ENCODE measurements around the gene ELOVL1. TPM values are rescaled to one million over a fixed set of nuclear protein-coding genes. Genes with fewer than 3 reads are reported as not detected.
"Not testable (repeated sequence)": the region's sequence is repeated elsewhere in the genome, so short reads cannot be mapped to it uniquely, and the experiment has no call there.

The ELOVL1 gene
- polyA plus RNA-seq, 1 donor, result 68.7 TPM

DNA sequence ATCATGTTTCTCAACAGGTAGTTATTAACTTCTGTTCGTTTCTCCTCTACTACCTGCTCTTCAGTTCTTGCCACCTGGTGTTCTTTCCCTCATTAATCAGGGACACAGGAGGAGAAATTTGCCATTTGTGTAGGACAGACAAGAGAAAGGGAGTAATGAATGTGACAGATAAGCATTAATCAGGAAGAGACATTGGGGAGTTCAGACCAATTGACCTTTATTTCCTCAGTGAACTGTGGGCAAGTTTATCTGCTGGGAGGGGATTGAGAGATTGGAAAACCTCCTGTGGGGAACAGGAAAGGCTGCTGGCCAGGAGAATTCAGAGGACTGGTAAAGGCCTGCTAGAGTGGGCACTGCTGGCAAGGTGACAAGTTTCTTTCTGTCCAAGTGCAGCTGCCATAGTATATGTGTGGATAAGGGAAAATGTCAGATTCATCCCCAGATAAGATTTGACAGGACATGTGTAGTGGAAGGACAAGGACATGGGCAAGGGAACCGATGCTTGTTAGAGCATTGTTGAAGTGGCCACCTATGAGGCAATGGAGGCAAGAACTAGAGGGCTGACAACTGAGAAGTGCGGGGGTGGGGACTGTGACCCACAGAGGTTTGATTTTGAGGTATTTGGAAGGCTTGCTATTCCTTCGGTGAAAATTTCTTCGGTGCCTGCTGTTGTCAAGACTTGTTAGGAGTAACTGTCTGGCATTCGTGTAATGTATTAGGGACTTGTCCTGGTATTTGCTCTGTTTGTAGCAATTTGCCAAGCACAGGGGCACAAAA lies 34.5 kb upstream of the ELOVL1 start:
- no peaks in the 10 kb centered on the region for H3K9me3 ChIP-seq (ENCODE audit: control insufficient read depth, low read depth, low read length)
- H3K36me3 ChIP-seq (ENCODE audit: control insufficient read depth, insufficient read depth, low read length), result peaks cover 28% of the 10 kb centered on the region
- no peaks in the 10 kb centered on the region for H3K27me3 ChIP-seq (ENCODE audit: control insufficient read depth, insufficient read depth, low read length)
- no peak overlapping the region for H3K4me3 ChIP-seq (ENCODE audit: low read length)
- no peak for DNase-seq
- peaks cover 6% of the 10 kb centered on the region for H3K4me1 ChIP-seq (ENCODE audit: control insufficient read depth, insufficient read depth, low read length)
- 61% methylated on average over 2 of the region's 6 CpGs for WGBS (ENCODE audit: insufficient coverage, low lambda C conversion rate)
- no peak overlapping the region for H3K27ac ChIP-seq (ENCODE audit: low read length)

DNA sequence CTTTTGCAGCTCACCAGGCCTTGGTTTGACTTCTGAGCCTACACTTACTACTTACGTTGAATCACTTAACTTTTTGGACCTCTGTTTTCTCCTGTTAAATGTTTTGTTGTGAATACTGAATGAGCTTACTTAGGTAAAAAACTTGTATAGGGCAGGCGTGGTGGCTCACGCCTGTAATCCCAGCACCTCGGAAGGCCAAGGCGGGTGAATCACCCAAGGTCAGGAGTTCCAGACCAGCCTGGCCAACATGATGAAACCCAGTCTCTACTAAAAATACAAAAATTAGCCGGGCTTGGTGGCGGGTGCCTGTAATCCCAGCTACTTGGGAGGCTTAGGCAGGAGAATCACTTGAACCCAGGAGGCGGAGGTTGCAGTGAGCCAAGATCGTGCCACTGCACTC lies 32.6 kb upstream of the ELOVL1 start:
- H3K9me3 ChIP-seq (ENCODE audit: control insufficient read depth, low read depth, low read length); DNase-seq; H3K4me1 ChIP-seq (ENCODE audit: control insufficient read depth, insufficient read depth, low read length); H3K27ac ChIP-seq (ENCODE audit: low read length); H3K4me3 ChIP-seq (ENCODE audit: low read length); H3K27me3 ChIP-seq (ENCODE audit: control insufficient read depth, insufficient read depth, low read length): not testable (repeated sequence)
- WGBS (ENCODE audit: insufficient coverage, low lambda C conversion rate), result 100% methylated on average over 3 of the region's 9 CpGs
- H3K36me3 ChIP-seq (ENCODE audit: control insufficient read depth, insufficient read depth, low read length), result peaks cover 26% of the 10 kb centered on the region

DNA sequence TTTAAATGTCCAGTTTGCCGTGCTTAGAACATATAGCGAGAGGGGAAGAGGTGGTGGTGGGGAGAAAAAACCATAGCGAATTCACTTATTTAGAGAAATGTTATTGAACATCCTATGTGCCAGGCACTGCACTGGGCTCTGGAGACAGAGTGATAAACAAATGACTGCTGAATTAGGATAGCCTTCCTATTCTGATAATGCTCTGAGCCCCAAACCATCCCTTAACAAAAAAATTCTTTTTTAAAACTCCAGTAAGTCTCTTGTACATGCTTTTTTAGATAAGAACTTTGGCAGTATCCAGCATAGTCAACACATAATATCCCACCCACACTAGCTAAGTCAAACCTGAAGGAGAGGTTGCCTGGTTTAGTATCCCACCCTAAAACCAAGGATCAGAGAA lies 30.4 kb upstream of the ELOVL1 start:
- Histone ChIP-seq H3K36me3 (ENCODE audit: control insufficient read depth, insufficient read depth, low read length) (peaks cover 10% of the 10 kb centered on the region), H3K9me3 (ENCODE audit: control insufficient read depth, low read depth, low read length) (no peaks in the 10 kb centered on the region), H3K4me1 (ENCODE audit: control insufficient read depth, insufficient read depth, low read length) (no peaks in the 10 kb centered on the region), H3K27ac (ENCODE audit: low read length) (no peak overlapping the region), H3K4me3 (ENCODE audit: low read length) (no peak overlapping the region), H3K27me3 (ENCODE audit: control insufficient read depth, insufficient read depth, low read length) (no peaks in the 10 kb centered on the region)
- DNase-seq, result no peak
- WGBS (ENCODE audit: insufficient coverage, low lambda C conversion rate), result no CpG with 5 or more reads among the region's 3 CpGs

DNA sequence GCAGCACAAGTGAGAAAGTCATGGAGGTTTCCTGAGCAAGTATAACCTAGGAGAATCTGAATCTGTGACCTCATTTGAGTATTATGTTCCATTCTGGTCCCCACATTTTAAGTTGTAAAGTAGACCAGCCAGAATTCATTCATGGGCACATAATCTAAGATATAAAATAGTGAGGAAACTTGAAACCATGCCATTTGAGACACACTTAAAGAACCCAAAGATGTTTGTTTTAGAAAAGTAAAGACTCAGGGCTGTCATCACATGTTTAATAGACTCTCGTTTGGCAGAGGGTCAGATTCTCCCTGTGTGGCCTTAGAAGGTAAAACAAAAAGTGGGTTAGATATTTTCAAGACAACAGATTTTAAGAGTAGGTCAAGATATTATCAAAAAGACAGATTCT lies 28.2 kb upstream of the ELOVL1 start:
- WGBS (ENCODE audit: insufficient coverage, low lambda C conversion rate), result no CpG with 5 or more reads among the region's 1 CpG
- Histone ChIP-seq H3K4me1 (ENCODE audit: control insufficient read depth, insufficient read depth, low read length) (no peaks in the 10 kb centered on the region), H3K27ac (ENCODE audit: low read length) (no peak overlapping the region), H3K36me3 (ENCODE audit: control insufficient read depth, insufficient read depth, low read length) (peaks cover 8% of the 10 kb centered on the region), H3K4me3 (ENCODE audit: low read length) (no peak overlapping the region), H3K9me3 (ENCODE audit: control insufficient read depth, low read depth, low read length) (no peaks in the 10 kb centered on the region), H3K27me3 (ENCODE audit: control insufficient read depth, insufficient read depth, low read length) (no peaks in the 10 kb centered on the region)
- no peak for DNase-seq

DNA sequence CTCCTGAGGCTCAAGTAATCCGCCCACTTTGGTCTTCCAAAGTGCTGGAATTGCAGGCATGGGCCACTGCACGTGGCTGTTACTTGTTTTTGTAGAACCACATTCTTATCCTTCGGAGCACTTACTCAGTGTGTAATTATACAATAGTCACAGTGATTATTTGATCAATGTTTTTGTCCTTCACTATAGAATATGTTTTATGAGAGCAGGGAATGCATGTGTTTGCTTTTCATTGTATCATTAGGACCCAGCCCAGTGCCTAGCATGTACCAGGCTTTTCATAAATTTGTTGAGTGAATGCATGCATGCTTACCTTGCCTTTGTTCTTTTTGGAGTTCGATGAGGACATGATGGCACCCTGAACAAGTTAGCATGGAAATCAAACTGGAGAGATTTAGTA lies 27.7 kb upstream of the ELOVL1 start:
- Histone ChIP-seq H3K9me3 (ENCODE audit: control insufficient read depth, low read depth, low read length) (no peaks in the 10 kb centered on the region), H3K27ac (ENCODE audit: low read length) (no peak overlapping the region), H3K27me3 (ENCODE audit: control insufficient read depth, insufficient read depth, low read length) (no peaks in the 10 kb centered on the region), H3K4me3 (ENCODE audit: low read length) (no peak overlapping the region), H3K4me1 (ENCODE audit: control insufficient read depth, insufficient read depth, low read length) (no peaks in the 10 kb centered on the region), H3K36me3 (ENCODE audit: control insufficient read depth, insufficient read depth, low read length) (peaks cover 8% of the 10 kb centered on the region)
- DNase-seq, result no peak
- WGBS (ENCODE audit: insufficient coverage, low lambda C conversion rate), result no CpG with 5 or more reads among the region's 4 CpGs

DNA sequence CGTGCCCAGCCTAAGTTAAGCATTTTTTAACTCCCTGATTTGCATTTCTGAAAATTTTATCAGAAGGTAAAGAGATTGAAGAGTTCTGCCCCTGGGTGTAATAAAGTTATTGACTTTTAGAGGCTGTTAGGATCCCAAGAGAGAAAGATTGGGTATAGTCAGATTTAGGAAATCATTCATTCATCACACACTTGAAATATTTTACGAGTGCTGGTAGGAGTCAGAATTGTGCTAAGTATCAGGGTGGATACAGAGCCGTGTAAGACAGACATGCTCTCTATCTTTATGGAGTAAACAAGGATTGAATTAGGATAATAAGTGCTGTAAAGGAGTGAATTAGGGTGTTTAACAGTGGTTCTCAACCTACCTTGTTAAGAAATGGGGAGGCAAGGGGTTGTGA lies 24.9 kb upstream of the ELOVL1 start:
- DNase-seq, result no peak
- Histone ChIP-seq H3K4me1 (ENCODE audit: control insufficient read depth, insufficient read depth, low read length) (peaks cover 3% of the 10 kb centered on the region), H3K9me3 (ENCODE audit: control insufficient read depth, low read depth, low read length) (no peaks in the 10 kb centered on the region), H3K4me3 (ENCODE audit: low read length) (no peak overlapping the region), H3K27me3 (ENCODE audit: control insufficient read depth, insufficient read depth, low read length) (no peaks in the 10 kb centered on the region), H3K27ac (ENCODE audit: low read length) (no peak overlapping the region), H3K36me3 (ENCODE audit: control insufficient read depth, insufficient read depth, low read length) (peaks cover 10% of the 10 kb centered on the region)
- WGBS (ENCODE audit: insufficient coverage, low lambda C conversion rate), result 60% methylated on average over 1 of the region's 3 CpGs

DNA sequence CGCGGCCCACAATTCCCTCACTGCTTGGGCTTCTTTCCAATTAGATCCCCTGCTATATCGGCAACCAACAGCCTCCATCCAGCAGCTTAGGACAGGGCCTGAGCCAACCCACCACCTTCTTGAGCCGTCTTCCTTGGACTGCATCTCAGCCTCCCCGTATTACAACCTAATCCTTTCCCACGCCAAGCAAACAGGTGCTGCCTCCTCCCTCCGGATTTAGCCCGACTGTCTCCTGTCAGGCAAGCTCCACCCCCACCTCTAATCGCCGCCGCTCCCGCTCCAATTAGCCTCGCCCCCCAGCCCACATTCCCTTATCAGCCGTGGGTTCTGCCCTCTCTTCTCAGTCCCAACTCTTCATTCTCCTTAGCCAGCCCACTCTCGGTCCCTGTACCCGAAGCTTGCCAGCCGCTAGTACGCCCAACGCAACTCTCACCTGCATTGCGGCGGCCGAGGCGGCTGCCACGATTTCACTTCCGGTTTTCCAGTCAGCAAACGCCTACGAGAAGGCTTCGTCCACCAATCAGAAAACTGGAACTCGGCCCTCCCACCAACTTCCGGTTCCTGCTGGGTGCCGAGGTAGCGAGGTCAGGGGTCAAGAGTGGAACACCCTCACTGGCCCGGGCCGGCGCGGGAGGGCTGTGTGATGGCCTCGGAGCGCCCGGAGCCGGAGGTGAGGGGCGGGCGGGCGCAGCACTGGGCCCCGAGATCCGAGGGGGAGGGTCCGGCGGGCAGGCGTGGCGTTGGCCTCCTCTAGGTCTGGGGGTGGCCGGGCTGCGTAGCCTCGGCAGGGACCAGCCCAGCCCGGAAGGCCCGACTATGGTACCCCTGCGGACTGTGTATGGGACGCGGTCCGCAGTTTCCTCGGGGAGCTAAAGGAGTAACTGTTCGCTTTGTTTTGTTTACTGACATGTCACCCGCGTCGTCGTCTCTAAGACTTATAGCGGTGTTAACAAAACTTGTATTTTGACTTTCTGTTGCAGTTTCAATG lies 21.8 kb upstream of the ELOVL1 start, which contains the start of the genes MED8 and SZT2:
Gene MED8 (minus strand): TSS at position 475 of the 988 bp plus-strand sequence. CDS start 36 bp downstream, at position 439.
Gene SZT2 (plus strand): TSS at position 574 of the 988 bp plus-strand sequence. CDS start 70 bp downstream, at position 644.
- Histone ChIP-seq H3K4me1 (ENCODE audit: control insufficient read depth, insufficient read depth, low read length) (peaks cover 3% of the 10 kb centered on the region), H3K36me3 (ENCODE audit: control insufficient read depth, insufficient read depth, low read length) (peaks cover 33% of the 10 kb centered on the region), H3K9me3 (ENCODE audit: control insufficient read depth, low read depth, low read length) (no peaks in the 10 kb centered on the region), H3K27me3 (ENCODE audit: control insufficient read depth, insufficient read depth, low read length) (no peaks in the 10 kb centered on the region), H3K27ac (ENCODE audit: low read length) (peak within 1 kb of the TSS; percentile 52), H3K4me3 (ENCODE audit: low read length) (peak within 1 kb of the TSS; percentile 72)
- DNase-seq, result peak; percentile 92 to 95
- 0% methylated on average over 3 of the region's 65 CpGs for WGBS (ENCODE audit: insufficient coverage, low lambda C conversion rate)

DNA sequence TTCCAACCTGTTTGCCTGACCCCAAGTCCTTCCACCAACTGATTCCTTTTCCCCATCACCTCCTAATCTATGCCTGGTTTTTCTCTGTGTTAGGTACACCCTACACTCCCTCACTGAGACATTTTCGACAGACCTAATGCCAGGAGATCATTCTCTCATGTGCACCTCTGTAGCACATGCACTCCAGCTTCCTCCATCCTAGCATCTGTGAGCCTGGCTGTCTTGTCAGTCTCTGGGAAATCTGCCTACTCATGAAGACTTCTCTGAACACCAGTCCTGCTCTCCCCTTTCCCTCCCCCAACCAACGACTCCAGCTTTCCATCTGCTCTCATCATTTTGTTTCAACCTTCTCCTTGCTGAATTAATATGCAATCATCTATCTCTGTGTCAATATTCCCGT lies 20.8 kb upstream of the ELOVL1 start:
- no peak for DNase-seq
- H3K4me1 ChIP-seq (ENCODE audit: control insufficient read depth, insufficient read depth, low read length), result peaks cover 3% of the 10 kb centered on the region
- no peaks in the 10 kb centered on the region for H3K27me3 ChIP-seq (ENCODE audit: control insufficient read depth, insufficient read depth, low read length)
- peaks cover 43% of the 10 kb centered on the region for H3K36me3 ChIP-seq (ENCODE audit: control insufficient read depth, insufficient read depth, low read length)
- H3K4me3 ChIP-seq (ENCODE audit: low read length), result peak overlapping the region; percentile 72
- no peak overlapping the region for H3K27ac ChIP-seq (ENCODE audit: low read length)
- WGBS (ENCODE audit: insufficient coverage, low lambda C conversion rate), result 19% methylated on average over 2 of the region's 3 CpGs
- H3K9me3 ChIP-seq (ENCODE audit: control insufficient read depth, low read depth, low read length), result no peaks in the 10 kb centered on the region

DNA sequence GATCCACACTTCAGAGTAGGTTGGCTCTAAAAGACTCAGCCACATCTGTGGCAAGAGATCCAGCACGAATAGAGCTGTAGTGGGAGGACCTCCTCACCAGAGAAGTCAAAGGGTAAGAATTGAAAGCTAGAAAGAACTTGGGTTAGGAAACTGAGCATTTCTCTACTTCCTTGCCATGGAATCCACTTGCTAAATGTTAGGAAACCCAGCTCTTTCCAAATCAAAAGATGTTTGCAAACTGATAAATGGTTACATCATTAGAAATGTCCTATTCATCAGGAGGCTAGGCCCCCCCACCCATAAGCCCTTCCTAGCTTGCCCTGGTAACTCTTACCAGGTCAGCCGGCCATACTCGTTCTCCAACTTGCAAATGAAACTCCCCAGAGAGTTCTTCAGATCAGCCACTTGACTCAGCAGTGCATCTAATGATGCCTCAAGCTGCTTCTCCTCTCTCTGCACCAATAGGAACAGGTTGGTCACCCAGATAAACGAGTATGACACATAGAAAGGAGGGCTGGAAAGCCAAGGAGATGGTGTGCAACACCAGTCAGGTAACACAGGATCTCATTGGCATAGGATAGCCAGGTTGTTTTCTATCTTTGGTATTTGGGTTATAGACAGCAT lies 20.3 kb upstream of the ELOVL1 start:
- no peak overlapping the region for H3K27ac ChIP-seq (ENCODE audit: low read length)
- whole genome bisulfite sequencing (ENCODE audit: insufficient coverage, low lambda C conversion rate), result 100% methylated on average over 1 of the region's 4 CpGs

DNA sequence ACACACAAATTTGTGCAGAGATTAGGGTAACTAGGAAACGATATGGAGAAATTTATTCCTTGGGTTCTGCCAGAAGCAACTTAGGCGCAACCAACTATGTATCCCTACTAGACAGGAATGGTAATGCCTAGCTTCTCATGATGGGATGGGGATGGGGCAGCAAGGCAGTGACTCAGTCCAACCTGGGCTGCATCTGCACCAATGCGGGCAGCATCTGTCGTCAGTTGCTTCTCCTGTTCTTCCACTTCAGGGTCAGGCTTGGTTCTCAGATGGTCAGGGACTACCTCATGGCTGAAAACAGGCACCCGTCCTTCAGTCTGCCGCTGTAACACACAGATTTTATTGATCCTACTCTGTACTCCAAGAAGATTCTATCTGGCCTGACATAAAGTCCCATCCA lies 18.9 kb upstream of the ELOVL1 start:
- no peak overlapping the region for H3K27ac ChIP-seq (ENCODE audit: low read length)
- H3K4me3 ChIP-seq (ENCODE audit: low read length), result no peak overlapping the region
- no peaks in the 10 kb centered on the region for H3K27me3 ChIP-seq (ENCODE audit: control insufficient read depth, insufficient read depth, low read length)
- H3K4me1 ChIP-seq (ENCODE audit: control insufficient read depth, insufficient read depth, low read length), result peaks cover 3% of the 10 kb centered on the region
- no peak for DNase-seq
- no peaks in the 10 kb centered on the region for H3K9me3 ChIP-seq (ENCODE audit: control insufficient read depth, low read depth, low read length)
- peaks cover 52% of the 10 kb centered on the region for H3K36me3 ChIP-seq (ENCODE audit: control insufficient read depth, insufficient read depth, low read length)
- WGBS (ENCODE audit: insufficient coverage, low lambda C conversion rate), result no CpG with 5 or more reads among the region's 6 CpGs

More for the DNA sequence above, 20.3 kb upstream of the ELOVL1 start:
- DNase-seq, result no peak
- peaks cover 47% of the 10 kb centered on the region for H3K36me3 ChIP-seq (ENCODE audit: control insufficient read depth, insufficient read depth, low read length)
- H3K27me3 ChIP-seq (ENCODE audit: control insufficient read depth, insufficient read depth, low read length), result no peaks in the 10 kb centered on the region
- no peaks in the 10 kb centered on the region for H3K9me3 ChIP-seq (ENCODE audit: control insufficient read depth, low read depth, low read length)
- peaks cover 3% of the 10 kb centered on the region for H3K4me1 ChIP-seq (ENCODE audit: control insufficient read depth, insufficient read depth, low read length)
- H3K4me3 ChIP-seq (ENCODE audit: low read length), result no peak overlapping the region
